GM18508 (cell line): ENCODE measurements around the gene GSN.

Source experiments
- ATAC-seq: cut with Tn5 transposase; IDR thresholded peaks from one replicate; pipeline ENCODE4 v1.9.1; 2021; ENCODE audit warnings: moderate number of reproducible peaks; ENCODE audit not compliant: insufficient read depth, unreplicated experiment

The GSN gene

GRCh38 chr9:121319383-121319780 lies 51.4 kb downstream of the GSN start:
- ATAC-seq, result no peak

- ATAC-seq, result no peak
Measured at GRCh38 chr9:121321016-121321503, 53.1 kb downstream of the GSN start.

- no peak for ATAC-seq
Measured at GRCh38 chr9:121322037-121322736, 54.2 kb downstream of the GSN start.

GRCh38 chr9:121322737-121323448 lies 54.9 kb downstream of the GSN start:
- ATAC-seq, result no peak

GRCh38 chr9:121323449-121324151 lies 55.6 kb downstream of the GSN start:
- ATAC-seq, result no peak

- ATAC-seq, result no peak
Measured at GRCh38 chr9:121324316-121324715, 56.4 kb downstream of the GSN start.

- ATAC-seq, result no peak
Measured at GRCh38 chr9:121324755-121325154, 56.8 kb downstream of the GSN start.

- ATAC-seq, result no peak
Measured at GRCh38 chr9:121325387-121325786, 57.4 kb downstream of the GSN start.

GRCh38 chr9:121326130-121326838 lies 58.3 kb downstream of the GSN start:
- no peak for ATAC-seq

- no peak for ATAC-seq
Measured at GRCh38 chr9:121326901-121327613, 59.1 kb downstream of the GSN start.

GRCh38 chr9:121328476-121328875 lies 60.5 kb downstream of the GSN start:
- ATAC-seq, result no peak

GRCh38 chr9:121328876-121329681 lies 61.1 kb downstream of the GSN start:
- ATAC-seq, result no peak

- no peak for ATAC-seq
Measured at GRCh38 chr9:121331549-121331948, 63.6 kb downstream of the GSN start.

- ATAC-seq, result no peak
Measured at GRCh38 chr9:121331992-121332685, 64.2 kb downstream of the GSN start.

- ATAC-seq, result no peak
Measured at GRCh38 chr9:121333950-121334773, 66.2 kb downstream of the GSN start.

GRCh38 chr9:121336665-121337064 lies 68.7 kb downstream of the GSN start:
- ATAC-seq, result no peak

GRCh38 chr9:121339437-121339836 lies 71.5 kb downstream of the GSN start:
- no peak for ATAC-seq
